Astrocyte of the cerebellum (primary cell): ENCODE measurements around the gene MBOAT7.
"Not testable (repeated sequence)": the region's sequence is repeated elsewhere in the genome, so short reads cannot be mapped to it uniquely, and the experiment has no call there.

Experiments
- DNase-seq: peaks from one replicate; pipeline ENCODE4 v3.0.0-alpha.2; 2011; ENCODE audit warnings: low read depth
- H3K4me3 ChIP-seq: 2 replicates; pipeline ENCODE4 v1.5.1; 2011; ENCODE audit warnings: mild to moderate bottlenecking, low read depth, low read length, moderate library complexity
- in situ Hi-C: cut with HindIII; loops from 2 replicates; pipeline ENCODE4 v1.10.0; 2017; ENCODE audit warnings: low sequenced_read_pairs
- TF ChIP-seq, protein P1 (sequence below): IDR thresholded peaks from 2 replicates; pipeline ENCODE4 v1.5.1; 2012; ENCODE audit warnings: low read length, low read depth, moderate library complexity, mild to moderate bottlenecking; ENCODE audit errors: missing control alignments

The MBOAT7 gene

GRCh38 chr19:54189735-54190502 is 539 bp upstream of the MBOAT7 start:
- peak overlapping the region; percentile 72 for H3K4me3 ChIP-seq
- in situ Hi-C loops, result no loop called here
- peak; percentile 100 for DNase-seq
- TF ChIP-seq, protein P1, sequence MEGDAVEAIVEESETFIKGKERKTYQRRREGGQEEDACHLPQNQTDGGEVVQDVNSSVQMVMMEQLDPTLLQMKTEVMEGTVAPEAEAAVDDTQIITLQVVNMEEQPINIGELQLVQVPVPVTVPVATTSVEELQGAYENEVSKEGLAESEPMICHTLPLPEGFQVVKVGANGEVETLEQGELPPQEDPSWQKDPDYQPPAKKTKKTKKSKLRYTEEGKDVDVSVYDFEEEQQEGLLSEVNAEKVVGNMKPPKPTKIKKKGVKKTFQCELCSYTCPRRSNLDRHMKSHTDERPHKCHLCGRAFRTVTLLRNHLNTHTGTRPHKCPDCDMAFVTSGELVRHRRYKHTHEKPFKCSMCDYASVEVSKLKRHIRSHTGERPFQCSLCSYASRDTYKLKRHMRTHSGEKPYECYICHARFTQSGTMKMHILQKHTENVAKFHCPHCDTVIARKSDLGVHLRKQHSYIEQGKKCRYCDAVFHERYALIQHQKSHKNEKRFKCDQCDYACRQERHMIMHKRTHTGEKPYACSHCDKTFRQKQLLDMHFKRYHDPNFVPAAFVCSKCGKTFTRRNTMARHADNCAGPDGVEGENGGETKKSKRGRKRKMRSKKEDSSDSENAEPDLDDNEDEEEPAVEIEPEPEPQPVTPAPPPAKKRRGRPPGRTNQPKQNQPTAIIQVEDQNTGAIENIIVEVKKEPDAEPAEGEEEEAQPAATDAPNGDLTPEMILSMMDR, result no peak

DNA sequence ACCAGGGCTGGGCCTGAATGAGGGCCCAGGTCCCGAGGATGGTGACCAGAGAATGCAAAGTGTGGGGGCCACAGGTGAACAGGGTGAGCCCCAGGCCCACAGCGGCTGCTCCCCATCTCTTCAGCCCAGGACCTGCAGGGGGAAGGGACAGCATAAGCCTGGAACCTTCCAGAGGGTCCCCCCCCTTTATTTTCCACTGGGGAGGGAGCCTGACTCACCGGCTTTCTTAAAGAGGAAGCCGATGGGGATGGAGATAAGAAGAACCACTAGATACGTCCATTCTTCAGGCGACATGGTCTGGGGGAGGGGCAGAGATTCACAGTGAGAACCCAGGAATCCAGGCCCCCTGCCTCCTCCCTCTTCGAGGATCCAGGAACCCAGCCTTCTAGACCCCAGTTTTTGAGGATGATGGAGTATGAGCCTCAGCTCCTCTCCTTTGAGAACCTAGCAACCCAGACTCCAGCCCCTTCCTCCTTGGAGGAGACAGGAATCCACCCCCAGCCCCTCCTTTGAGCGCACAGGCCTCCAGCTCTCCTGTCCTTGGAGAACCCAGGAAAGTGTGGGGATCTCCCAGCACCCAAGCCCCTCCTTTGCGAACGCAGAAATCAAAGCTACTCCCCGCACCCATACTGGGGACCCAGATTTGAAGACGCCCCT is 1.0 kb downstream of the MBOAT7 start:
- peak overlapping the region; percentile 72 for H3K4me3 ChIP-seq
- in situ Hi-C loops, result no loop called here
- TF ChIP-seq, protein P1, result no peak
- DNase-seq, result no peak

DNA sequence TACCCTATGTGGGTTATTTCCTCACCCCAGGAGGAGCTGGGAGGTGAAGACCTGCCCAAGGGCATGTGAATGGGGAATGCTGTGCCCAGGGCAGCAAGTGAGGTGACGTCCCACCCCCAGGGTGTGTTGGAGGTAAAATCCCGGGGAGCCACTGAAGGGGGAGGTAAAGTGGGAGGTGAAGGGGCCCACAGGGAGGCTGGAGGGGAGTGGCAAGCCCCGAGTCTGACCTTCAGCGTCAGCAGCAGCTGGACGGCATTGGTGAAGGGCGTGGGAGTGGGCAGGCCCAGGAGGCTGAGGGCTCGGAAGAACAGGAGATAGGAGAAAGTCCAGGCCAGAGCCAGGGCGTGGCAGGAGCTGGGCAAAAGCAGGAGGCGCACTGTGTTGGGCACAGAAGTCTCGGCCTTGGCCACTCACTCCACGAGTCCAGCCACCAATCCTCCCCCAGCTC is 2.4 kb downstream of the MBOAT7 start:
- DNase-seq, result no peak
- TF ChIP-seq, protein P1, result no peak
- in situ Hi-C loops, result no loop called here
- H3K4me3 ChIP-seq, result no peak overlapping the region

GRCh38 chr19:54186351-54186750 is 3.0 kb downstream of the MBOAT7 start:
- TF ChIP-seq, protein P1, result no peak
- no peak overlapping the region for H3K4me3 ChIP-seq
- DNase-seq, result no peak
- in situ Hi-C loops, result no loop called here

DNA sequence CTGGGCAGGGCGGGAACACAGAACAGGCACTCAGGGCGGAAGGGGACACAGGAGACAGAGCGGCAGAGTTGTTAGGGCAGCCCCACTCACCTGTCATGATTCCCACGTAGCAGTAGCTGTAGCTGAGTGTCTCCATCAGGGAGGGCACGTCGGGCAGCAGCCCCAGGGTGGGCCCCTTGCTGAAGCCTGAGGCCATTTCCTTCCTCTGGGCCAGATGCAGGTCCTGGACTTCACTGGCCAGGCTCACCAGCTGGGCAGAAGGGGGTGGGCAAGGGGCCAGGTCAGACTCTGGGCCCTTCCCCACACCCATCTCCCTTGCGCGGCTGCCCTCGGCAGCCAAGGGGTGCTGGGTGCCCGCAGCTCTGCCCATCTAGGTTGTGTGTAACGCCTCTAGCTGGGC is 5.9 kb downstream of the MBOAT7 start:
- DNase-seq, result no peak
- TF ChIP-seq, protein P1, result no peak
- H3K4me3 ChIP-seq, result no peak overlapping the region
- in situ Hi-C loops, result no loop called here

DNA sequence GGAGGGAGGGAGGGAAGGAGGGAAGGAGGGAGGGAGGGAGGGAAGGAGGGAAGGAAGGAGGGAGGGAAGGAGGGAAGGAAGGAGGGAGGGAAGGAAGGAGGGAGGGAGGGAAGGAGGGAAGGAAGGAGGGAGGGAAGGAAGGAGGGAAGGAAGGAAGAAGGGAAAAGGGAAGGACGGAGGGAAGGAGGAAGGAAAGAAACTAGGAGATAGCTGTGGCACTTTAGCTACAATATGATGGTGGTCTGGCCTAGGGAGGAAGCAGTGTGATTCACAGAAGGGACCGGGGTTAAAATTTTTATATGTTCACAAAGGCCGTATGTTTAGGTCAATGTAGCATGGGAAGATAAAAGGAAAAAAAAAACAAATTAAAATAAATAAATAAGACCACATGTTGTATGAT is 7.5 kb downstream of the MBOAT7 start:
- DNase-seq, H3K4me3 ChIP-seq, in situ Hi-C loops: not testable (repeated sequence)

DNA sequence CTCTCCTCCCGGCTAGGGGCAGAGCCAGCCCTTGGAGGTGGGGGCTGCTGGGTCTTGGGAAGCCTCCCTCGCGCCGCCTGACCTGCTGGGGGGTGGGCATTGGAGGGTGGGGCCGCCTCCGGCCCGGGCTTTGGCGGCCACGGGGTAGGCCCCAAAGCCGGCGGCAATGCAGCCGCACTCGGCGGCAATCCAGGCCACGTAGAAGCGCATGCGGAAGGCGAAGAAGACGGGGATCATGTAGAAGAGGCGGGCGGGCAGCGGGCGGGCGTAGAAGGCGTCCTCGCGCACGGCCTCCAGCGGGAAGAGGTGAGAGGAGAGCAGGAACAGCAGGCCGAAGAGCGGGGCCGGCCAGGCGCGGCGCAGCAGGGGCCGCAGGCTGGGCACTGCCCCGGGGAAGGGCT is 8.7 kb downstream of the MBOAT7 start:
- in situ Hi-C loops, result no loop called here
- no peak for DNase-seq
- no peak overlapping the region for H3K4me3 ChIP-seq

More for the DNA sequence above, 8.7 kb downstream of the MBOAT7 start:
- TF ChIP-seq, protein P1, result no peak
